Measurements from ENCODE around the gene NUP62CL.

Gene NUP62CL

GRCh38 chrX:107107459-107107858 is 98.8 kb downstream of the NUP62CL start:
- H3K4me3 ChIP-seq (ENCODE audit: low read length, poor library complexity, severe bottlenecking) = no peak overlapping the region
- no peaks in the 10 kb centered on the region for H3K79me2 ChIP-seq (ENCODE audit: insufficient read depth, low read length)
- TF ChIP-seq CTCF (conservative IDR thresholded peaks at IDR 0.05; ENCODE audit: low read length) (no peak), EZH2phosphoT487 (IDR thresholded peaks at IDR 0.05; ENCODE audit: borderline replicate concordance) (no peak)
- peak overlapping the region; percentile 27 for H3K4me2 ChIP-seq (ENCODE audit: low read depth, low read length, poor library complexity, severe bottlenecking)
- H3K4me1 ChIP-seq (ENCODE audit: insufficient read depth, low read length, poor library complexity, severe bottlenecking) = peaks cover 8% of the 10 kb centered on the region
- no peaks in the 10 kb centered on the region for H3K27me3 ChIP-seq (ENCODE audit: insufficient read depth, low read length, poor library complexity, severe bottlenecking)
- H3K36me3 ChIP-seq (ENCODE audit: insufficient read depth, low read length) = peaks cover 4% of the 10 kb centered on the region; the same call in 1 of the 2 replicates
- H3F3A ChIP-seq (ENCODE audit: low read depth) = no peaks in the 10 kb centered on the region
- H4K20me1 ChIP-seq (ENCODE audit: insufficient read depth, low read length, poor library complexity, severe bottlenecking) = no peaks in the 10 kb centered on the region
- no peaks in the 10 kb centered on the region for H3K9me3 ChIP-seq (ENCODE audit: insufficient read depth, low read depth, low read length)
- no peaks in the 10 kb centered on the region for H3K9me2 ChIP-seq (replicated peaks; ENCODE audit: low read depth, low read length)
- no peak overlapping the region for H3K9ac ChIP-seq (ENCODE audit: low read depth, low read length, poor library complexity, severe bottlenecking)
- no peak overlapping the region for H2AFZ ChIP-seq (ENCODE audit: low read length)

GRCh38 chrX:107102980-107103379 is 103.3 kb downstream of the NUP62CL start:
- Histone ChIP-seq H3K79me2 (ENCODE audit: insufficient read depth, low read length) (no peaks in the 10 kb centered on the region), H3K36me3 (ENCODE audit: insufficient read depth, low read length) (0 out of 2 replicates have a peak, but pooled peaks cover 12% of the 10 kb centered on the region), H3K27me3 (ENCODE audit: insufficient read depth, low read length, poor library complexity, severe bottlenecking) (no peaks in the 10 kb centered on the region)

GRCh38 chrX:107076158-107076557 is 130.1 kb downstream of the NUP62CL start:
- no peak overlapping the region for H3K9ac ChIP-seq (ENCODE audit: low read depth, low read length, poor library complexity, severe bottlenecking)
- no peak overlapping the region for H2AFZ ChIP-seq (ENCODE audit: low read length)
- H3K27me3 ChIP-seq (ENCODE audit: insufficient read depth, low read length, poor library complexity, severe bottlenecking) = no peaks in the 10 kb centered on the region
- no peaks in the 10 kb centered on the region for H3K9me3 ChIP-seq (ENCODE audit: insufficient read depth, low read depth, low read length)
- no peak overlapping the region for H3K4me3 ChIP-seq (ENCODE audit: low read length, poor library complexity, severe bottlenecking)
- H3K4me2 ChIP-seq (ENCODE audit: low read depth, low read length, poor library complexity, severe bottlenecking) = no peak overlapping the region
- no peaks in the 10 kb centered on the region for H4K20me1 ChIP-seq (ENCODE audit: insufficient read depth, low read length, poor library complexity, severe bottlenecking)
- H3F3A ChIP-seq (ENCODE audit: low read depth) = no peaks in the 10 kb centered on the region
- no peaks in the 10 kb centered on the region for H3K79me2 ChIP-seq (ENCODE audit: insufficient read depth, low read length)
- H3K9me2 ChIP-seq (replicated peaks; ENCODE audit: low read depth, low read length) = no peaks in the 10 kb centered on the region
- no peaks in the 10 kb centered on the region for H3K36me3 ChIP-seq (ENCODE audit: insufficient read depth, low read length)
- H3K4me1 ChIP-seq (ENCODE audit: insufficient read depth, low read length, poor library complexity, severe bottlenecking) = no peaks in the 10 kb centered on the region
- TF ChIP-seq EZH2phosphoT487 (IDR thresholded peaks at IDR 0.05; ENCODE audit: borderline replicate concordance) = no peak
- TF ChIP-seq CTCF (conservative IDR thresholded peaks at IDR 0.05; ENCODE audit: low read length) = no peak

More at GRCh38 chrX:107102980-107103379, 103.3 kb downstream of the NUP62CL start:
- no peaks in the 10 kb centered on the region for H4K20me1 ChIP-seq (ENCODE audit: insufficient read depth, low read length, poor library complexity, severe bottlenecking)
- peaks cover 7% of the 10 kb centered on the region for H3K4me1 ChIP-seq (ENCODE audit: insufficient read depth, low read length, poor library complexity, severe bottlenecking)
- H3K9ac ChIP-seq (ENCODE audit: low read depth, low read length, poor library complexity, severe bottlenecking) = no peak overlapping the region
- TF ChIP-seq EZH2phosphoT487 (IDR thresholded peaks at IDR 0.05; ENCODE audit: borderline replicate concordance) (no peak), CTCF (conservative IDR thresholded peaks at IDR 0.05; ENCODE audit: low read length) (peak; percentile 33; the same call in 1 of the 2 replicates)
- no peaks in the 10 kb centered on the region for H3K9me2 ChIP-seq (replicated peaks; ENCODE audit: low read depth, low read length)
- H3K4me3 ChIP-seq (ENCODE audit: low read length, poor library complexity, severe bottlenecking) = no peak overlapping the region
- H3F3A ChIP-seq (ENCODE audit: low read depth) = no peaks in the 10 kb centered on the region
- H3K4me2 ChIP-seq (ENCODE audit: low read depth, low read length, poor library complexity, severe bottlenecking) = no peak overlapping the region
- no peaks in the 10 kb centered on the region for H3K9me3 ChIP-seq (ENCODE audit: insufficient read depth, low read depth, low read length)
- no peak overlapping the region for H2AFZ ChIP-seq (ENCODE audit: low read length)
